Smooth muscle cell (in vitro differentiated cells): ENCODE results near the gene SLC2A6. TPM values are rescaled to one million over a fixed set of nuclear protein-coding genes. Genes with fewer than 3 reads are reported as not detected.

Experiments
- DNase-seq: peaks from one replicate; lab custom pipeline; 2025; ENCODE audit not compliant: unreplicated experiment; lab: John Stamatoyannopoulos, UW
- H2AFZ ChIP-seq: fragments of 200-600 bp; sonication (generic); 2 replicates; pipeline ENCODE4 v1.6.0; 2016; ENCODE audit warnings: antibody characterized with exemption, low read depth, mild to moderate bottlenecking
- H3F3A ChIP-seq: fragments of 200-600 bp; sonication (generic); 2 replicates; pipeline ENCODE4 v1.6.0; 2017; ENCODE audit warnings: antibody characterized with exemption, low read depth
- H3K27ac ChIP-seq: fragments of 200-600 bp; sonication (generic); 2 replicates; pipeline ENCODE4 v1.5.1; 2016; ENCODE audit warnings: low read depth, mild to moderate bottlenecking
- H3K27me3 ChIP-seq: fragments of 200-600 bp; sonication (generic); 2 replicates; pipeline ENCODE4 v1.6.1; 2016; ENCODE audit warnings: low read depth, mild to moderate bottlenecking
- H3K36me3 ChIP-seq: fragments of 200-600 bp; sonication (generic); 2 replicates; pipeline ENCODE4 v1.5.1; 2016; ENCODE audit warnings: low read depth
- H3K4me1 ChIP-seq: fragments of 200-600 bp; sonication (generic); 2 replicates; pipeline ENCODE4 v1.5.1; 2016; ENCODE audit warnings: low read depth
- H3K4me2 ChIP-seq: fragments of 200-600 bp; sonication (generic); 2 replicates; pipeline ENCODE4 v1.6.0; 2016; ENCODE audit warnings: mild to moderate bottlenecking
- H3K4me3 ChIP-seq: fragments of 200-600 bp; sonication (generic); 2 replicates; pipeline ENCODE4 v1.5.1; 2016; ENCODE audit warnings: mild to moderate bottlenecking
- H3K79me2 ChIP-seq: fragments of 200-600 bp; sonication (generic); 2 replicates; pipeline ENCODE4 v1.6.0; 2016; ENCODE audit warnings: low read depth, mild to moderate bottlenecking
- H3K9ac ChIP-seq: fragments of 200-600 bp; sonication (generic); 2 replicates; pipeline ENCODE4 v1.6.0; 2016; ENCODE audit warnings: low read depth
- H3K9me3 ChIP-seq: fragments of 200-600 bp; sonication (generic); replicated peaks from 2 replicates; pipeline ENCODE4 v1.5.1; 2016; ENCODE audit warnings: low read depth
- H4K20me1 ChIP-seq: fragments of 200-600 bp; sonication (generic); 2 replicates; pipeline ENCODE4 v1.6.0; 2016; ENCODE audit warnings: low read depth
- WGBS: methylation state at CpG from one replicate; pipeline ENCODE4 v1.1.7; 2016; ENCODE audit warnings: low lambda C conversion rate; 5-methylcytosine and 5-hydroxymethylcytosine counted together
- polyA plus RNA-seq: library from polyadenylated mRNA; unstranded; fragments of >200 nt; fragmentation: Nextera tagmentation; extraction: Ambion mirVana; gene quantifications from 2 replicates; pipeline ENCODE4 v1.2.1, GENCODE V29; 2016
- total RNA-seq: library from RNA; depleted of rRNA; stranded (reverse); fragments of >200 nt; gene quantifications from 2 replicates; pipeline ENCODE4 v1.2.3, GENCODE V29; 2014
- TF ChIP-seq, protein P1 (sequence below): fragments of 200-600 bp; sonication (generic); IDR thresholded peaks from 2 replicates; pipeline ENCODE4 v1.5.1; 2017; ENCODE audit warnings: borderline replicate concordance, mild to moderate bottlenecking, antibody characterized with exemption; ENCODE audit not compliant: insufficient read depth, poor library complexity, severe bottlenecking

Gene SLC2A6
- total and polyA plus RNA-seq, 2 experiments from 2014 or later: 13.8 to 21.0 TPM

DNA sequence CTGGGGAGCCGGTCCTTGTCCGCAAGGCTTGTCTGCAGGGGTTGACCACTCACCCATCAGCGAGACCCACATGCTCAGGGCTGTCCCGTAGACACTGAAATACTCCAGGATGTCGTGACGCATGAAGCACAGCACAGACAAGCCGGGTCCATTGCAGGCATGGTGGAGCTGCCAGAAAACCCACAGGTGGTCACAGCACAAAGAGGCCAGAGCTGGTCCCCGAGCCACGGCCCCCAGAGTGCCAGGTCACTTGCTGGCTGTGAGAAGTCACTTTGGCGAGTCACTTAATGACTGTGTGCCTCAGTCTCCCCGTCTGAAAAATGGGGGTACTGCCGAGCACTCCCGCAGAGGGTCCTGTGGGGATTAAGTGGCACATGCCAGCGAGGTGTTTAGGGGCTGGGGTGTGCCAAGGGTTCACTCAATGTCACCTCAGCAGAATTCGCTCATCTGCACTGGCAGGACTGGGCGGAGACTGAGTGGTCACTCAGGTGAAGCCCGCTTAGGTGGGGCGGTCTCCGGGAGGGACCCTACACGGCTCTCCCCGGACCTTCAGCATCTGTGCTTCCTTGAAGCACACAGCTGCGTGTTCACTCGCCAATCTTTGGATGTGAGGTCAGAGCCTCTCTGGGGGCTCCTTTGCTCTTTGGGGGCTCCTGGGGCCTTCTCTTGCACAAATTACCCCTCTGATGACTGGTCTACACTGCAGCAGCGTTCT lies 41.4 kb upstream of the SLC2A6 start:
- no peak overlapping the region for H3K4me2 ChIP-seq
- 90% methylated on average over 24 of the region's 24 CpGs for WGBS
- H4K20me1 ChIP-seq: no peaks in the 10 kb centered on the region
- no peaks in the 10 kb centered on the region for H3K36me3 ChIP-seq
- TF ChIP-seq, protein P1, sequence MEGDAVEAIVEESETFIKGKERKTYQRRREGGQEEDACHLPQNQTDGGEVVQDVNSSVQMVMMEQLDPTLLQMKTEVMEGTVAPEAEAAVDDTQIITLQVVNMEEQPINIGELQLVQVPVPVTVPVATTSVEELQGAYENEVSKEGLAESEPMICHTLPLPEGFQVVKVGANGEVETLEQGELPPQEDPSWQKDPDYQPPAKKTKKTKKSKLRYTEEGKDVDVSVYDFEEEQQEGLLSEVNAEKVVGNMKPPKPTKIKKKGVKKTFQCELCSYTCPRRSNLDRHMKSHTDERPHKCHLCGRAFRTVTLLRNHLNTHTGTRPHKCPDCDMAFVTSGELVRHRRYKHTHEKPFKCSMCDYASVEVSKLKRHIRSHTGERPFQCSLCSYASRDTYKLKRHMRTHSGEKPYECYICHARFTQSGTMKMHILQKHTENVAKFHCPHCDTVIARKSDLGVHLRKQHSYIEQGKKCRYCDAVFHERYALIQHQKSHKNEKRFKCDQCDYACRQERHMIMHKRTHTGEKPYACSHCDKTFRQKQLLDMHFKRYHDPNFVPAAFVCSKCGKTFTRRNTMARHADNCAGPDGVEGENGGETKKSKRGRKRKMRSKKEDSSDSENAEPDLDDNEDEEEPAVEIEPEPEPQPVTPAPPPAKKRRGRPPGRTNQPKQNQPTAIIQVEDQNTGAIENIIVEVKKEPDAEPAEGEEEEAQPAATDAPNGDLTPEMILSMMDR: no peak
- no peak overlapping the region for H3K9ac ChIP-seq
- H3F3A ChIP-seq: no peaks in the 10 kb centered on the region
- no peaks in the 10 kb centered on the region for H3K27me3 ChIP-seq
- H3K9me3 ChIP-seq: no peaks in the 10 kb centered on the region
- H2AFZ ChIP-seq: no peak overlapping the region
- H3K27ac ChIP-seq: no peak overlapping the region
- H3K4me3 ChIP-seq: no peak overlapping the region
- no peaks in the 10 kb centered on the region for H3K79me2 ChIP-seq
- no peak for DNase-seq
- no peaks in the 10 kb centered on the region for H3K4me1 ChIP-seq

DNA sequence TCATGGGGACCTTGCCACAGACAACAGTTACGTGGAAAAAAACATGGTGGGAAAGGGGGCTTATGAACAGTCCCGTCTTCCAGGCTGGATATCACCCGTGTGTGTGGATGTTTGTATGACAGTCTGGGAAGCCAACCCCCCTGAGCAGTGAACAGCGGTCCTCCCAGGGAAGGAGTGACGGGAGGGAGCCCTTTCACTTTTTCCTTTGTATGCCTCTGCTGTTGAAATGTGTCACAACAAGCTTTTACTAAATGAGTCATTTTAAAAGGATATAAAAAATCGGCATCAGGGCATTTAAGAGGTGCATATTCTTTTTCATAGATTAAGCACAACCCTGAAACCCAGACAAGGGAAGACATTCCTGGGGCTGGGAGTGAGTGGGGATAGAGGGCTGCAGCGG lies 40.8 kb upstream of the SLC2A6 start:
- H3F3A ChIP-seq: no peaks in the 10 kb centered on the region
- no peak overlapping the region for H3K4me3 ChIP-seq
- no peaks in the 10 kb centered on the region for H3K36me3 ChIP-seq
- no peak overlapping the region for H3K9ac ChIP-seq
- no peaks in the 10 kb centered on the region for H3K27me3 ChIP-seq
- no peaks in the 10 kb centered on the region for H3K4me1 ChIP-seq
- no peak overlapping the region for H3K27ac ChIP-seq
- no peaks in the 10 kb centered on the region for H3K9me3 ChIP-seq
- no peaks in the 10 kb centered on the region for H4K20me1 ChIP-seq
- WGBS: 59% methylated on average over 7 of the region's 7 CpGs
- no peaks in the 10 kb centered on the region for H3K79me2 ChIP-seq
- no peak overlapping the region for H3K4me2 ChIP-seq
- DNase-seq: no peak
- H2AFZ ChIP-seq: no peak overlapping the region
- TF ChIP-seq, protein P1: no peak

DNA sequence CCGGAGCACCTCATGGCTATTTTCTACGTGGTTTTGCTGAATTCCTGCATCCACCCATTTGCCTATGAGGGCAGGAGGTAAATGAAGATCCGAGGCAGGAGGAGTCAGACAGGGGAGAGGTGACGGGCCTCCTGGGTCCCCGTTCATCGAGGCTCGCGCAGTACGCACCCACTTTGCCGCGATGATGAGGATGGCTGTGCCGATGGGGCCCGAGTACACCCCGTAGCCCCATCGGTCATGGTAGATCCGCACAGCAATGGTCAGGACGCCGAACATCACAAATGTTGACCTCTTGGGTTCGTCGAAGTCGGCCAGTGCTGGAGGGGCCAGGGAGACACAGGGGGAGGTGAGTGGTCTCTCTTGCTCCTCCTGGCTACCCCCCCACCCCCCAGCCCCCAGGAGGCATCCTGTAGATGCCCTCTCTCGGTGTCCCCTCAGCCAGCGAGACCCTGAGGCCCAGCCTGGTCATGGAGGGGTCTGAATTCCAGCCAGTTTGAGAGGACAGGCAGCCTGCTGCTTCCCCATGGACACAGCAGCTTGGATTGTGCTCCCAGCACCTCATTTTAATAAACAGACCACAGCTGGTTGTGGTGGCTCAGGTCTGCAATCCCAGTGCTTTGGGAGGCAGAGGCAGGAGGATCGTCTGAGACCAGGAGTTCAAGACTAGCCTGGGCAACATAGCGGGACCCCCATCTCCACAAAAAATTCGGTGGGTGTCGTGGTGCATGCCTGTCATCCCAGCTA lies 40.0 kb upstream of the SLC2A6 start:
- TF ChIP-seq, protein P1: no peak
- no peak for DNase-seq
- Histone ChIP-seq H3K27ac (no peak overlapping the region), H2AFZ (no peak overlapping the region), H3F3A (no peaks in the 10 kb centered on the region), H3K79me2 (no peaks in the 10 kb centered on the region), H4K20me1 (no peaks in the 10 kb centered on the region), H3K9me3 (no peaks in the 10 kb centered on the region), H3K36me3 (no peaks in the 10 kb centered on the region), H3K4me1 (no peaks in the 10 kb centered on the region), H3K27me3 (no peaks in the 10 kb centered on the region), H3K4me2 (no peak overlapping the region), H3K4me3 (no peak overlapping the region), H3K9ac (no peak overlapping the region)
- WGBS: 93% methylated on average over 27 of the region's 27 CpGs
